Breast epithelium (tissue), 4 donors: ENCODE data around the gene UBE2J1. TPM values are rescaled to one million over a fixed set of nuclear protein-coding genes. Genes with fewer than 3 reads are reported as not detected.
A peak's percentile ranks its signal among the peaks of the same experiment; 100 is the strongest.

ENCODE experiments used
- DNase-seq, 2 donors: peaks; one replicate each; pipeline ENCODE4 v3.0.0-alpha.2; 2019; ENCODE audit warnings: low spot score in 2 of 2
- H3K27ac ChIP-seq, 2 donors: fragments of 200-600 bp; sonication (generic) in 1 of 2; one replicate each; pipeline ENCODE4 v1.5.1; 2016 to 2019; ENCODE audit warnings: mild to moderate bottlenecking in 1 of 2
- H3K27me3 ChIP-seq, 2 donors: fragments of 200-600 bp; sonication (generic) in 1 of 2; one replicate each; pipeline versions ENCODE4 v1.5.1 to v1.6.0; 2017 to 2019; ENCODE audit warnings: control low read depth in 1 of 2, mild to moderate bottlenecking in 1 of 2
- H3K36me3 ChIP-seq: fragments of 200-600 bp; one replicate; pipeline ENCODE4 v1.5.1; 2019
- H3K4me1 ChIP-seq, 2 donors: fragments of 200-600 bp; sonication (generic); one replicate each; pipeline ENCODE4 v1.5.1; 2016 to 2019; ENCODE audit warnings: control low read depth in 1 of 2
- H3K4me3 ChIP-seq, 3 donors: fragments of 200-600 bp; sonication (generic); 1 replicate in 2 of 3; 2 replicates in 1 of 3; pipeline ENCODE4 v1.5.1; 2016 to 2019; ENCODE audit warnings: mild to moderate bottlenecking in 3 of 3, moderate library complexity in 2 of 3
- H3K9me3 ChIP-seq, 2 donors: fragments of 200-600 bp; sonication (generic) in 1 of 2; one replicate each; pipeline ENCODE4 v1.5.1; 2016 to 2019; ENCODE audit warnings: control low read depth in 1 of 2
- CTCF ChIP-seq, 3 donors: fragments of 450-650 bp; IDR thresholded peaks; one replicate each; pipeline ENCODE4 v1.5.1; 2016 to 2017; ENCODE audit warnings: antibody characterized with exemption in 3 of 3, mild to moderate bottlenecking in 3 of 3, moderate library complexity in 3 of 3
- POLR2A ChIP-seq: fragments of 450-650 bp; IDR thresholded peaks from one replicate; pipeline ENCODE4 v1.6.1; 2016; ENCODE audit warnings: antibody characterized with exemption, mild to moderate bottlenecking, moderate library complexity
- POLR2AphosphoS5 ChIP-seq, 3 donors: sonication (generic); formaldehyde crosslinking; IDR thresholded peaks; one replicate each; pipeline ENCODE4 v1.6.1; 2017; ENCODE audit warnings: antibody characterized with exemption in 3 of 3
- intact Hi-C: fragments of 100-400 bp; cut with DNase I; formaldehyde crosslinking; loops from one replicate; pipeline ENCODE4 v1.15.1; 2023; ENCODE audit warnings: low total_unique reads
- total RNA-seq, 3 donors: library from RNA; depleted of rRNA; stranded (reverse); fragments of >200 nt; gene quantifications; one replicate each; pipeline ENCODE4 v1.1.0, GENCODE V29; 2016

UBE2J1 gene
- total RNA-seq, 3 donors from 2014 or later, result 23.4 to 40.1 (median 34.4) TPM

DNA sequence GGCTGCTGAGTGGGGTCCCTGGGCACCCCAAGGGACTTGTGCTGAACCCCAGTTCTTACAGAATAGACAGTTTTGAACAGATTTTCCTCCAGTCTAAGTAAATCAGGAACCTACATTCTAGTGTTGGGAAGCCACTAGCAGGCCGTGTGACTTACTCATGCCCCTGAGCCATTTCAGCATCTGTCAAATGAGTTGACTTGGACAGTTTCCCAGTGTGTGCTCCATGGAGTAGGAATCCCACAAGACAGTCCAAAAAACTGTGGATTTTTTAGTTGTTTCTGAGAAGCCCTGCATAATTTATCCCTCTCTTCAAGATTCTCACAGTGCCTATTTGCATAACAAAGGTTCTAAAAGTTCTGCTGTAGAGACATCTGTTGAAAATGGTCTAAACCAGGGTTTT, 39.5 kb downstream of the UBE2J1 start:
- no peak overlapping the region for H3K4me3 ChIP-seq
- no peaks in the 10 kb centered on the region for H3K36me3 ChIP-seq
- TF ChIP-seq POLR2AphosphoS5 (IDR thresholded peaks at IDR 0.05) (no peak), CTCF (IDR thresholded peaks at IDR 0.05) (no peak), POLR2A (no peak)
- no peaks in the 10 kb centered on the region for H3K27me3 ChIP-seq
- intact Hi-C loops, result no loop called here
- H3K27ac ChIP-seq, result peak overlapping the region; percentile 74 to 76
- H3K4me1 ChIP-seq, result peaks cover 0 to 16% of the 10 kb centered on the region in 2 donors
- no peak for DNase-seq
- no peaks in the 10 kb centered on the region for H3K9me3 ChIP-seq

- no peaks in the 10 kb centered on the region for H3K9me3 ChIP-seq
- H3K36me3 ChIP-seq, result no peaks in the 10 kb centered on the region
- peaks cover 0 to 16% of the 10 kb centered on the region in 2 donors for H3K4me1 ChIP-seq
- no peaks in the 10 kb centered on the region for H3K27me3 ChIP-seq
- H3K27ac ChIP-seq, result peak overlapping the region; percentile 74 to 76
- intact Hi-C loops, result no loop called here
- peak in 1 of 2 donors; percentile 43 for DNase-seq
- TF ChIP-seq CTCF (IDR thresholded peaks at IDR 0.05), result peak in 2 of 3 donors; percentile 41 to 60
- TF ChIP-seq POLR2AphosphoS5 (IDR thresholded peaks at IDR 0.05), result no peak
- TF ChIP-seq POLR2A, result no peak
- H3K4me3 ChIP-seq, result peak overlapping the region in 2 of 3 donors; percentile 11 to 36
Observed at GRCh38 chr6:89311853-89312531, 40.5 kb downstream of the UBE2J1 start.

GRCh38 chr6:89311530-89311852, 41.0 kb downstream of the UBE2J1 start:
- H3K27me3 ChIP-seq, result no peaks in the 10 kb centered on the region
- peak overlapping the region in 1 of 3 donors; percentile 36 for H3K4me3 ChIP-seq
- DNase-seq, result no peak
- no peaks in the 10 kb centered on the region for H3K36me3 ChIP-seq
- H3K4me1 ChIP-seq, result peaks cover 0 to 16% of the 10 kb centered on the region in 2 donors
- intact Hi-C loops, result no loop called here
- no peak for TF ChIP-seq POLR2A
- TF ChIP-seq POLR2AphosphoS5 (IDR thresholded peaks at IDR 0.05), result no peak
- TF ChIP-seq CTCF (IDR thresholded peaks at IDR 0.05), result no peak
- peak overlapping the region; percentile 74 to 76 for H3K27ac ChIP-seq
- no peaks in the 10 kb centered on the region for H3K9me3 ChIP-seq

- H3K27ac ChIP-seq, result peak overlapping the region; percentile 74 to 76
- intact Hi-C loops, result no loop called here
Observed at GRCh38 chr6:89310929-89311328, 41.6 kb downstream of the UBE2J1 start.

More at GRCh38 chr6:89310929-89311328, 41.6 kb downstream of the UBE2J1 start:
- TF ChIP-seq POLR2A, result no peak
- no peak for TF ChIP-seq POLR2AphosphoS5 (IDR thresholded peaks at IDR 0.05)
- TF ChIP-seq CTCF (IDR thresholded peaks at IDR 0.05), result no peak
- H3K36me3 ChIP-seq, result no peaks in the 10 kb centered on the region
- H3K4me1 ChIP-seq, result peaks cover 0 to 16% of the 10 kb centered on the region in 2 donors
- no peaks in the 10 kb centered on the region for H3K27me3 ChIP-seq
- no peak overlapping the region for H3K4me3 ChIP-seq
- DNase-seq, result no peak
- H3K9me3 ChIP-seq, result no peaks in the 10 kb centered on the region
